GM23338 (cell line): ENCODE data around the gene HLCS.

ENCODE experiments used
- CTCF ChIP-seq, 2 experiments: fragments of 200-600 bp in 1 of 2; sonication (generic) in 1 of 2; conservative IDR thresholded peaks; 2 replicates each; pipeline versions ENCODE4 v1.5.1 to v1.6.1; 2016 to 2017; ENCODE audit warnings: antibody characterized with exemption in 2 of 2, low read depth in 2 of 2, mild to moderate bottlenecking in 2 of 2, moderate library complexity in 1 of 2
- ETS1 ChIP-seq: IDR thresholded peaks from 2 replicates; pipeline ENCODE4 v1.6.1; 2016; ENCODE audit warnings: antibody characterized with exemption
- EZH2 ChIP-seq: fragments of 200-600 bp; sonication (generic); IDR thresholded peaks from one replicate; pipeline ENCODE4 v1.8.0; 2017; ENCODE audit warnings: antibody characterized with exemption, mild to moderate bottlenecking, low read depth; ENCODE audit not compliant: unreplicated experiment
- EZH2phosphoT487 ChIP-seq: fragments of 200-600 bp; sonication (generic); IDR thresholded peaks from one replicate; pipeline ENCODE4 v1.8.1; 2018; ENCODE audit warnings: antibody characterized with exemption; ENCODE audit not compliant: unreplicated experiment
- NANOG ChIP-seq: IDR thresholded peaks from 2 replicates; pipeline ENCODE4 v1.6.1; 2016; ENCODE audit warnings: antibody characterized with exemption, borderline replicate concordance
- POLR2AphosphoS5 ChIP-seq: IDR thresholded peaks from 2 replicates; pipeline ENCODE4 v1.6.1; 2016; ENCODE audit warnings: antibody characterized with exemption, low read depth
- REST ChIP-seq: IDR thresholded peaks from one replicate; pipeline ENCODE4 v1.6.1; 2018; ENCODE audit warnings: antibody characterized with exemption; ENCODE audit not compliant: unreplicated experiment
- STAT1 ChIP-seq: IDR thresholded peaks from one replicate; pipeline ENCODE4 v1.6.1; 2016; ENCODE audit warnings: antibody characterized with exemption; ENCODE audit not compliant: unreplicated experiment
- ZNF114 ChIP-seq: fragments of 250-450 bp; sonication (Bioruptor Pico); IDR thresholded peaks from 2 replicates; pipeline ENCODE4 v1.5.0; 2020; ENCODE audit warnings: mild to moderate bottlenecking, moderate library complexity
- ZNF331 ChIP-seq: fragments of 250-450 bp; sonication (Bioruptor Pico); IDR thresholded peaks from 2 replicates; pipeline ENCODE4 v1.5.0; 2020; ENCODE audit warnings: low read depth, mild to moderate bottlenecking, moderate library complexity

GRCh38 chr21:36803816-36804439, 162.5 kb downstream of the HLCS start:
- no peak for TF ChIP-seq CTCF (conservative IDR thresholded peaks at IDR 0.05; ENCODE audit: low read depth in 2 of 2)
- no peak for TF ChIP-seq POLR2AphosphoS5
- no peak for TF ChIP-seq EZH2
- no peak for TF ChIP-seq NANOG
- no peak for TF ChIP-seq REST
- TF ChIP-seq EZH2phosphoT487 = no peak
- TF ChIP-seq STAT1 = no peak
- TF ChIP-seq ZNF331 (CRISPR knock-in tag) = no peak
- TF ChIP-seq ETS1 = no peak
- no peak for TF ChIP-seq ZNF114 (CRISPR knock-in tag)
